Measurements from ENCODE around the gene STRIT1.
A peak's percentile ranks its signal among the peaks of the same experiment; 100 is the strongest.
"Not testable (repeated sequence)": the region's sequence is repeated elsewhere in the genome, so short reads cannot be mapped to it uniquely, and the experiment has no call there.

The STRIT1 gene

GRCh38 chr3:155271343-155271613 is 22.2 kb downstream of the STRIT1 start:
- TF ChIP-seq JUND (IDR thresholded peaks at IDR 0.05; ENCODE audit: low read depth) = no peak
- in situ Hi-C loops (cut with HindIII; ENCODE audit: low pct_unique_long_range_greater_than_20kb, low sequenced_read_pairs) = no loop called here
- DNase-seq (ENCODE audit: low read depth in 1 of 2, low spot score in 1 of 2) = no peak

- TF ChIP-seq JUND (IDR thresholded peaks at IDR 0.05; ENCODE audit: low read depth) = no peak
- DNase-seq (ENCODE audit: low read depth in 1 of 2, low spot score in 1 of 2) = peak in 1 of 2 experiments; percentile 16
- in situ Hi-C loops (cut with HindIII; ENCODE audit: low pct_unique_long_range_greater_than_20kb, low sequenced_read_pairs) = no loop called here
Observed at GRCh38 chr3:155270485-155271342, 22.8 kb downstream of the STRIT1 start.

GRCh38 chr3:155270063-155270462 is 23.4 kb downstream of the STRIT1 start:
- in situ Hi-C loops (cut with HindIII; ENCODE audit: low pct_unique_long_range_greater_than_20kb, low sequenced_read_pairs) = no loop called here
- no peak for TF ChIP-seq JUND (IDR thresholded peaks at IDR 0.05; ENCODE audit: low read depth)
- peak in 1 of 2 experiments; percentile 44 for DNase-seq (ENCODE audit: low read depth in 1 of 2, low spot score in 1 of 2)

GRCh38 chr3:155262855-155263254 is 30.6 kb downstream of the STRIT1 start:
- in situ Hi-C loops (cut with HindIII; ENCODE audit: low pct_unique_long_range_greater_than_20kb, low sequenced_read_pairs); DNase-seq (ENCODE audit: low read depth in 1 of 2, low spot score in 1 of 2): not testable (repeated sequence)

GRCh38 chr3:155262295-155262694 is 31.2 kb downstream of the STRIT1 start:
- in situ Hi-C loops (cut with HindIII; ENCODE audit: low pct_unique_long_range_greater_than_20kb, low sequenced_read_pairs) = no loop called here
- DNase-seq (ENCODE audit: low read depth in 1 of 2, low spot score in 1 of 2) = no peak
- TF ChIP-seq JUND (IDR thresholded peaks at IDR 0.05; ENCODE audit: low read depth) = no peak

GRCh38 chr3:155254445-155254844 is 39.0 kb downstream of the STRIT1 start:
- TF ChIP-seq JUND (IDR thresholded peaks at IDR 0.05; ENCODE audit: low read depth) = no peak
- in situ Hi-C loops (cut with HindIII; ENCODE audit: low pct_unique_long_range_greater_than_20kb, low sequenced_read_pairs) = no loop called here
- DNase-seq (ENCODE audit: low read depth in 1 of 2, low spot score in 1 of 2) = no peak

GRCh38 chr3:155252535-155252934 is 40.9 kb downstream of the STRIT1 start:
- in situ Hi-C loops (cut with HindIII; ENCODE audit: low pct_unique_long_range_greater_than_20kb, low sequenced_read_pairs) = no loop called here
- TF ChIP-seq JUND (IDR thresholded peaks at IDR 0.05; ENCODE audit: low read depth) = no peak

GRCh38 chr3:155252021-155252420 is 41.5 kb downstream of the STRIT1 start:
- DNase-seq (ENCODE audit: low read depth in 1 of 2, low spot score in 1 of 2) = no peak
- TF ChIP-seq JUND (IDR thresholded peaks at IDR 0.05; ENCODE audit: low read depth) = no peak
- in situ Hi-C loops (cut with HindIII; ENCODE audit: low pct_unique_long_range_greater_than_20kb, low sequenced_read_pairs) = no loop called here

More at GRCh38 chr3:155252535-155252934, 40.9 kb downstream of the STRIT1 start:
- DNase-seq (ENCODE audit: low read depth in 1 of 2, low spot score in 1 of 2) = no peak

GRCh38 chr3:155248531-155249187 is 44.8 kb downstream of the STRIT1 start:
- DNase-seq (ENCODE audit: low read depth in 1 of 2, low spot score in 1 of 2) = no peak
- in situ Hi-C loops (cut with HindIII; ENCODE audit: low pct_unique_long_range_greater_than_20kb, low sequenced_read_pairs) = no loop called here
- TF ChIP-seq JUND (IDR thresholded peaks at IDR 0.05; ENCODE audit: low read depth) = no peak

- in situ Hi-C loops (cut with HindIII; ENCODE audit: low pct_unique_long_range_greater_than_20kb, low sequenced_read_pairs) = no loop called here
- TF ChIP-seq JUND (IDR thresholded peaks at IDR 0.05; ENCODE audit: low read depth) = no peak
- no peak for DNase-seq (ENCODE audit: low read depth in 1 of 2, low spot score in 1 of 2)
Observed at GRCh38 chr3:155244699-155245098, 48.8 kb downstream of the STRIT1 start.

- in situ Hi-C loops (cut with HindIII; ENCODE audit: low pct_unique_long_range_greater_than_20kb, low sequenced_read_pairs) = no loop called here
- no peak for DNase-seq (ENCODE audit: low read depth in 1 of 2, low spot score in 1 of 2)
- TF ChIP-seq JUND (IDR thresholded peaks at IDR 0.05; ENCODE audit: low read depth) = no peak
Observed at GRCh38 chr3:155244216-155244615, 49.3 kb downstream of the STRIT1 start.

GRCh38 chr3:155243512-155243921 is 50.0 kb downstream of the STRIT1 start:
- in situ Hi-C loops (cut with HindIII; ENCODE audit: low pct_unique_long_range_greater_than_20kb, low sequenced_read_pairs) = no loop called here
- no peak for TF ChIP-seq JUND (IDR thresholded peaks at IDR 0.05; ENCODE audit: low read depth)
- no peak for DNase-seq (ENCODE audit: low read depth in 1 of 2, low spot score in 1 of 2)

- DNase-seq (ENCODE audit: low read depth in 1 of 2, low spot score in 1 of 2) = no peak
- no peak for TF ChIP-seq JUND (IDR thresholded peaks at IDR 0.05; ENCODE audit: low read depth)
- in situ Hi-C loops (cut with HindIII; ENCODE audit: low pct_unique_long_range_greater_than_20kb, low sequenced_read_pairs) = no loop called here
Observed at GRCh38 chr3:155242342-155242741, 51.1 kb downstream of the STRIT1 start.

Data from T47D (cell line).